ENCODE data around the gene RNASEH2A. TPM values are rescaled to one million over a fixed set of nuclear protein-coding genes. Genes with fewer than 3 reads are reported as not detected.
A peak's percentile ranks its signal among the peaks of the same experiment; 100 is the strongest.

The RNASEH2A gene
- total RNA-seq, 3 donors from 2014 or later, result 5.5 to 12.4 (median 6.5) TPM

GRCh38 chr19:12836529-12836863 is 30.1 kb downstream of the RNASEH2A start:
- ATAC-seq (no peak), DNase-seq (no peak)
- intact Hi-C loops (cut with DNase I, micrococcal nuclease), result no loop called here
- no peaks in the 10 kb centered on the region for H3K9me3 ChIP-seq
- H3K4me3 ChIP-seq, result no peak overlapping the region
- H3K4me1 ChIP-seq (ENCODE audit: low read depth), result peaks cover 16% of the 10 kb centered on the region
- no peaks in the 10 kb centered on the region for H3K36me3 ChIP-seq (ENCODE audit: low read depth)
- no peak for TF ChIP-seq CTCF (IDR thresholded peaks at IDR 0.05)

GRCh38 chr19:12837225-12837624 is 30.8 kb downstream of the RNASEH2A start:
- intact Hi-C loops (cut with DNase I, micrococcal nuclease), result no loop called here
- ATAC-seq (no peak), DNase-seq (no peak)
- Histone ChIP-seq H3K4me1 (ENCODE audit: low read depth) (peaks cover 16% of the 10 kb centered on the region), H3K4me3 (no peak overlapping the region), H3K36me3 (ENCODE audit: low read depth) (no peaks in the 10 kb centered on the region), H3K9me3 (no peaks in the 10 kb centered on the region)
- no peak for TF ChIP-seq CTCF (IDR thresholded peaks at IDR 0.05)

- no peak within 1 kb of the TSS for H3K4me3 ChIP-seq
- peak; percentile 51 to 68 (median 52) for DNase-seq
- intact Hi-C loops (cut with DNase I, micrococcal nuclease), result no loop called here
- peak; percentile 79 for ATAC-seq
- H3K4me1 ChIP-seq (ENCODE audit: low read depth), result peaks cover 13% of the 10 kb centered on the region
- TF ChIP-seq CTCF (IDR thresholded peaks at IDR 0.05), result peak; percentile 46
- no peaks in the 10 kb centered on the region for H3K36me3 ChIP-seq (ENCODE audit: low read depth)
- H3K9me3 ChIP-seq, result no peaks in the 10 kb centered on the region
Observed at GRCh38 chr19:12838182-12838885, 31.9 kb downstream of the RNASEH2A start, which contains the start of gene MAST1. TSS of gene MAST1 (plus strand) at chr19:12838515. CDS start at chr19:12838573, 58 bp downstream.

- H3K4me1 ChIP-seq (ENCODE audit: low read depth), result peaks cover 10% of the 10 kb centered on the region
- ATAC-seq (no peak), DNase-seq (peak in 1 of 3 donors; percentile 47)
Observed at GRCh38 chr19:12838886-12839756, 32.7 kb downstream of the RNASEH2A start.

More at GRCh38 chr19:12838886-12839756, 32.7 kb downstream of the RNASEH2A start:
- Histone ChIP-seq H3K36me3 (ENCODE audit: low read depth) (no peaks in the 10 kb centered on the region), H3K9me3 (no peaks in the 10 kb centered on the region), H3K4me3 (no peak overlapping the region)
- TF ChIP-seq CTCF (IDR thresholded peaks at IDR 0.05), result no peak
- intact Hi-C loops (cut with DNase I, micrococcal nuclease), result no loop called here

Measured in mucosa of descending colon (tissue), 3 donors.